ENCODE results near the gene BMPR1B. TPM values are rescaled to one million over a fixed set of nuclear protein-coding genes. Genes with fewer than 3 reads are reported as not detected.

The BMPR1B gene
- total RNA-seq, 4 donors from 2014 or later, result 0.46 to 1.3 (median 0.88) TPM

DNA sequence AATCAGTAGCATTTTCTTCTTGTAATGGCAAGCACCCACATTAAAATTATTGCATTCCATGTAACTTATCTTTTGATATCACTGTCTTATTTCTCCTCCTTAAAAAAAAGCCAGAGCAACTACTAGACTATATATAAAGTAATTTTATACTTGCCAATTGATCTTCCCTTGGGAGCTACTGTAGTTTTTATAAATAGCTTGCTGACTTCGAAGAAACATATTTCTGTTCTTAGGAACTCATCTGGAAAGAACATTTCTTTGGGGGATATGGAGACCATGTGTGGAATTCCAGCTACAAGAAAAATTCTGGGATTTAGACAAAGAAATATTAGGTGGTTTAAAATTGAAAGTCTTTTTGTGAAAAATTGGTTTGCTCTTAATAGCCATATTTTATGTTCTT, 94.9 kb downstream of the BMPR1B start:
- DNase-seq (ENCODE audit: low spot score in 2 of 2), result no peak
- TF ChIP-seq POLR2A (IDR thresholded peaks at IDR 0.05), result no peak
- TF ChIP-seq, protein P1, sequence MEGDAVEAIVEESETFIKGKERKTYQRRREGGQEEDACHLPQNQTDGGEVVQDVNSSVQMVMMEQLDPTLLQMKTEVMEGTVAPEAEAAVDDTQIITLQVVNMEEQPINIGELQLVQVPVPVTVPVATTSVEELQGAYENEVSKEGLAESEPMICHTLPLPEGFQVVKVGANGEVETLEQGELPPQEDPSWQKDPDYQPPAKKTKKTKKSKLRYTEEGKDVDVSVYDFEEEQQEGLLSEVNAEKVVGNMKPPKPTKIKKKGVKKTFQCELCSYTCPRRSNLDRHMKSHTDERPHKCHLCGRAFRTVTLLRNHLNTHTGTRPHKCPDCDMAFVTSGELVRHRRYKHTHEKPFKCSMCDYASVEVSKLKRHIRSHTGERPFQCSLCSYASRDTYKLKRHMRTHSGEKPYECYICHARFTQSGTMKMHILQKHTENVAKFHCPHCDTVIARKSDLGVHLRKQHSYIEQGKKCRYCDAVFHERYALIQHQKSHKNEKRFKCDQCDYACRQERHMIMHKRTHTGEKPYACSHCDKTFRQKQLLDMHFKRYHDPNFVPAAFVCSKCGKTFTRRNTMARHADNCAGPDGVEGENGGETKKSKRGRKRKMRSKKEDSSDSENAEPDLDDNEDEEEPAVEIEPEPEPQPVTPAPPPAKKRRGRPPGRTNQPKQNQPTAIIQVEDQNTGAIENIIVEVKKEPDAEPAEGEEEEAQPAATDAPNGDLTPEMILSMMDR (IDR thresholded peaks at IDR 0.05), result no peak
- intact Hi-C loops (cut with DNase I; ENCODE audit: low total_unique reads), result no loop called here
- WGBS, 2 donors, result 23 to 24% methylated on average over 1 of the region's 1 CpG
- H3K4me3 ChIP-seq (ENCODE audit: low read depth, poor library complexity, severe bottlenecking), result no peak overlapping the region

DNA sequence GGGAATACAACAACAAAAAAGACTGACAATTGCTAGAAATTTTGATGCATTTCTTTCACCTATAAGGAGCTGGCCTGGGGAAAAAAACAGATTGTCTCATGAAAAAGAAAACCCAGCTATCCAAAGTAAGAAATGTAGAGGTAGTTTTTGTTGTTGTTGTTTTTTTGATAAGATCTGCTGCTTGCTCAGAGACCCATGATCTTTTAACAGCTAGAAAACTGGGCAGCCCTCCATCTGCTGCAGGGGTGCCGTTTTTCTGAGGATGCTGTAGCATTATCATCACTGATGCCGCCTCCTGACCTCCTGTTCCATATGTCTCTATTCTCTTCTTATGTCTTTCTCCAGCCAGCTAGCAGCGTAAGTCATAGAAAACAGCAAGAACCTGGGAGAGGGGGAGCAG, 98.3 kb downstream of the BMPR1B start:
- WGBS, 2 donors, result 76 to 78% methylated on average over 3 of the region's 3 CpGs
- no peak for DNase-seq (ENCODE audit: low spot score in 2 of 2)
- TF ChIP-seq POLR2A (IDR thresholded peaks at IDR 0.05), result no peak
- TF ChIP-seq, protein P1 (IDR thresholded peaks at IDR 0.05), result no peak
- H3K4me3 ChIP-seq (ENCODE audit: low read depth, poor library complexity, severe bottlenecking), result no peak overlapping the region
- intact Hi-C loops (cut with DNase I; ENCODE audit: low total_unique reads), result no loop called here

DNA sequence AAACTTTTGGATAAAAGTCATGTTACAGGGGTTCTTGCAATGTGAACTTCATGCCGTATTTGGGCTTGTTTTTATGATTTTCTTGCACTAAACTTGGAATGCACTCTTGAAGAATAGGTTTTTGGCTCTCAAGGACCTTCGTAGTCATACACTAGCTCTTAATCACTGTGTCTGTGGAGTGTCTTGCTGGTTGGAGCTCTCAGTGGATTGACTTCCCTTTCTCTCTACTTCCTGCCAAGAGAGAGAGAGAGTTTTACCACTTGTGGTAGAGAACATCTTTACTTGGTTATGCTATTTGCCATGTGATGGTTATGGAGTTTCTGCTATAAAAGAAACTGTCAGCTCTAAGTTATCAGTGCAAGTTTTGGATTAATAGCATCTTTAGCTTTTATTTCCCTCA, 112.4 kb downstream of the BMPR1B start:
- 64 to 72% methylated on average over 2 of the region's 2 CpGs for WGBS, 2 donors
- H3K4me3 ChIP-seq (ENCODE audit: low read depth, poor library complexity, severe bottlenecking), result no peak overlapping the region
- DNase-seq (ENCODE audit: low spot score in 2 of 2), result no peak
- intact Hi-C loops (cut with DNase I; ENCODE audit: low total_unique reads), result no loop called here
- TF ChIP-seq, protein P1 (IDR thresholded peaks at IDR 0.05), result no peak
- TF ChIP-seq POLR2A (IDR thresholded peaks at IDR 0.05), result no peak

DNA sequence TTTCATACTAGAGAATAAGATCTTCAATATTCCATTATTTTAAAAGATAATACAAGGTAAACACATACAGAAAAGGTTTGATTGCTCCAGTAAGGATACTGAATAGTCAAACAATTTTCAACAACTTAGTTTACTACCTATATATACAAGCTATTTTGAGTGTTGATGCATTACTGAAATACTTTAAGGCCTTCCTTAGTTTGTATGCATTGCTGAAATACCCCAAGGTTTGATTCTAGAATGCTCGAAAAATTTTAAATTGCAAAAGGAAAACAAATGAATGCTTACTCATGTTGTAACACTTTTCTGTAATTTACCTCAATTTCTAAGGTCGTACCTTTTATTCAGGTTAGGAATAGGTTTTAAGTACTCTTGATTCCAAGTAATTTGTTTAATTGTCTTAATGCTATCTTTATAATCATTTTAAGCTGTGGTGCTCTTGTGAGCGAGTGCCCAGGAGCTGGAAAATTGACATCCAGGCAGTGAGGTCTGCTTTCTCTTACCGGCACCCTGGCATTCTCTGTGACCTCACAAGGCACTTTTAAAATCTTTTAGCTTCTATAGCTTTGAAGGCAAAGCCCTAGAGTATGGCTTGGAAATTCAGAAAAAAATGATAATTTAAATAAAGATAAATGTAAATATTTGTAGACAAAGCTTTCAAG, 114.0 kb downstream of the BMPR1B start:
- TF ChIP-seq, protein P1 (IDR thresholded peaks at IDR 0.05), result no peak
- no peak for TF ChIP-seq POLR2A (IDR thresholded peaks at IDR 0.05)
- 80 to 86% methylated on average over 4 of the region's 4 CpGs for WGBS, 2 donors

DNA sequence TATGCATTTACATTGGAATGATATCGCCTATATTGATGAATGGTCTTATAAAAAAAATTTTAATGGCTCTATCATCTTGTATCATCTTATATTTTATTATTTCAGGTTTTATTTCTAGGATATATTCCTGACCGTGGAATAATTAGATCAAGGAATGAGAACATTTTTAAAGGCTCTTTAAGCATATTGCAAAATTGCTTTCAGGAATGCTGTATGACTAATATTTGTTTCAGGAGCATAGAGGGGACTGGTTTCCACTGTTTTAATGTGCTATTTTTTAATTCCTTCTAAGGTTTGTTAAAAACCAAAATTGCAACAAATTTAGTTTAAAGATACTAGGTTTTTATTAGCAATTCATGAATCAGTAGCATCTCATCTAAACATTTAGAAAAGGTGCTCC, 120.2 kb downstream of the BMPR1B start:
- DNase-seq (ENCODE audit: low spot score in 2 of 2), result no peak
- WGBS, 2 donors, result 83 to 86% methylated on average over 2 of the region's 2 CpGs
- TF ChIP-seq, protein P1 (IDR thresholded peaks at IDR 0.05), result no peak
- no peak for TF ChIP-seq POLR2A (IDR thresholded peaks at IDR 0.05)
- H3K4me3 ChIP-seq (ENCODE audit: low read depth, poor library complexity, severe bottlenecking), result no peak overlapping the region
- intact Hi-C loops (cut with DNase I; ENCODE audit: low total_unique reads), result no loop called here

More for the DNA sequence above, 114.0 kb downstream of the BMPR1B start:
- H3K4me3 ChIP-seq (ENCODE audit: low read depth, poor library complexity, severe bottlenecking), result no peak overlapping the region
- intact Hi-C loops (cut with DNase I; ENCODE audit: low total_unique reads), result no loop called here
- DNase-seq (ENCODE audit: low spot score in 2 of 2), result no peak

DNA sequence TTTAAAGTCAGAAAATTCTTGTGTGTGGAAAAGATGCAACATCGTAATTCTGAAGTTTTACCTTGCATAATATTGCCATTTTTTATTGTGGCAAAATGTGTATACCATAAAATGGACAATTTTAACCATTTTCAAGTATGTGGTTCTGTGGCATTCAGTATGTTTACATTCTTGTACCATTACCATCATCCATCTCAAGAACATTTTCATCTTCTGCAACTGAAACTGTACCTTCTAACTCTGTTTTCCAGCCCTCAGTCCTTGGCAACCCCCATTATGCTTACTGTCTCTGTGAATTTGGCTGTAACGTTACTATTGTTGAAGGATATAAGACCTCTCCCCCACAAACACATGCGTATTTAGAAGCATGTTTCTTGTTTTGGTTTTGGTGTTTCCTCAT, 123.2 kb downstream of the BMPR1B start:
- TF ChIP-seq, protein P1 (IDR thresholded peaks at IDR 0.05), result no peak
- no peak for TF ChIP-seq POLR2A (IDR thresholded peaks at IDR 0.05)
- intact Hi-C loops (cut with DNase I; ENCODE audit: low total_unique reads), result no loop called here
- no peak overlapping the region for H3K4me3 ChIP-seq (ENCODE audit: low read depth, poor library complexity, severe bottlenecking)
- WGBS, 2 donors, result 91 to 92% methylated on average over 3 of the region's 3 CpGs
- DNase-seq (ENCODE audit: low spot score in 2 of 2), result no peak

All from lower leg skin (tissue), 4 donors.